ENCODE results near the gene KCNAB2. TPM values are rescaled to one million over a fixed set of nuclear protein-coding genes. Genes with fewer than 3 reads are reported as not detected.

KCNAB2 gene
- total RNA-seq, 1 experiment from 2014 or later, result 11.0 TPM

GRCh38 chr1:6142036-6142621 lies 96.4 kb downstream of the KCNAB2 start:
- Mint-ChIP-seq H3K27ac (ENCODE audit: unreplicated experiment) (no peak overlapping the region), H3K4me1 (ENCODE audit: low read depth, unreplicated experiment) (no peaks in the 10 kb centered on the region), H3K9me3 (ENCODE audit: unreplicated experiment) (no peaks in the 10 kb centered on the region), H3K27me3 (ENCODE audit: insufficient read depth, unreplicated experiment) (no peaks in the 10 kb centered on the region), H3K4me3 (ENCODE audit: unreplicated experiment) (no peak overlapping the region), H3K36me3 (ENCODE audit: insufficient read depth, unreplicated experiment) (no peaks in the 10 kb centered on the region)
- Histone ChIP-seq H3K4me3 (ENCODE audit: low read depth, low read length) (no peak overlapping the region), H3K4me1 (no peaks in the 10 kb centered on the region), H3K36me3 (ENCODE audit: control insufficient read depth, insufficient read depth, low read length) (no peaks in the 10 kb centered on the region), H3K9me3 (no peaks in the 10 kb centered on the region), H3K27me3 (replicated peaks; ENCODE audit: control insufficient read depth, insufficient read depth, low read length) (no peaks in the 10 kb centered on the region)
- no TSS peak for BruUV-seq (replicated peaks)
- ChIA-PET POLR2A (no interaction called here), CTCF (no interaction called here)
- DNase-seq, result no peak
- TF ChIP-seq CTCF (IDR thresholded peaks at IDR 0.05; ENCODE audit: insufficient read depth in 1 of 2, low read depth in 1 of 2, low read length in 1 of 2, severe bottlenecking in 1 of 2, unreplicated experiment in 1 of 2), result no peak
- intact Hi-C loops (cut with micrococcal nuclease; ENCODE audit: unreplicated experiment), result no loop called here

GRCh38 chr1:6142734-6143133 lies 97.0 kb downstream of the KCNAB2 start:
- Mint-ChIP-seq H3K4me3 (ENCODE audit: unreplicated experiment) (no peak overlapping the region), H3K27ac (ENCODE audit: unreplicated experiment) (no peak overlapping the region), H3K27me3 (ENCODE audit: insufficient read depth, unreplicated experiment) (no peaks in the 10 kb centered on the region), H3K36me3 (ENCODE audit: insufficient read depth, unreplicated experiment) (no peaks in the 10 kb centered on the region), H3K9me3 (ENCODE audit: unreplicated experiment) (no peaks in the 10 kb centered on the region), H3K4me1 (ENCODE audit: low read depth, unreplicated experiment) (no peaks in the 10 kb centered on the region)
- no peak for DNase-seq
- H3K9me3 ChIP-seq, result no peaks in the 10 kb centered on the region
- H3K27me3 ChIP-seq (replicated peaks; ENCODE audit: control insufficient read depth, insufficient read depth, low read length), result no peaks in the 10 kb centered on the region
- H3K4me3 ChIP-seq (ENCODE audit: low read depth, low read length), result no peak overlapping the region
- ChIA-PET POLR2A (no interaction called here), CTCF (no interaction called here)
- no peak for TF ChIP-seq CTCF (IDR thresholded peaks at IDR 0.05; ENCODE audit: insufficient read depth in 1 of 2, low read depth in 1 of 2, low read length in 1 of 2, severe bottlenecking in 1 of 2, unreplicated experiment in 1 of 2)
- H3K4me1 ChIP-seq, result no peaks in the 10 kb centered on the region
- intact Hi-C loops (cut with micrococcal nuclease; ENCODE audit: unreplicated experiment), result no loop called here
- BruUV-seq (replicated peaks), result no TSS peak
- no peaks in the 10 kb centered on the region for H3K36me3 ChIP-seq (ENCODE audit: control insufficient read depth, insufficient read depth, low read length)

GRCh38 chr1:6143395-6143794 lies 97.7 kb downstream of the KCNAB2 start:
- H3K9me3 ChIP-seq, result no peaks in the 10 kb centered on the region
- ChIA-PET POLR2A (no interaction called here), CTCF (no interaction called here)
- H3K27ac Mint-ChIP-seq (ENCODE audit: unreplicated experiment), result no peak overlapping the region
- intact Hi-C loops (cut with micrococcal nuclease; ENCODE audit: unreplicated experiment), result no loop called here
- DNase-seq, result no peak
- no peak for TF ChIP-seq CTCF (IDR thresholded peaks at IDR 0.05; ENCODE audit: insufficient read depth in 1 of 2, low read depth in 1 of 2, low read length in 1 of 2, severe bottlenecking in 1 of 2, unreplicated experiment in 1 of 2)
- no peaks in the 10 kb centered on the region for H3K4me1 Mint-ChIP-seq (ENCODE audit: low read depth, unreplicated experiment)
- no peak overlapping the region for H3K4me3 ChIP-seq (ENCODE audit: low read depth, low read length)
- H3K9me3 Mint-ChIP-seq (ENCODE audit: unreplicated experiment), result no peaks in the 10 kb centered on the region
- H3K27me3 Mint-ChIP-seq (ENCODE audit: insufficient read depth, unreplicated experiment), result no peaks in the 10 kb centered on the region
- BruUV-seq (replicated peaks), result no TSS peak
- H3K4me3 Mint-ChIP-seq (ENCODE audit: unreplicated experiment), result no peak overlapping the region
- no peaks in the 10 kb centered on the region for H3K36me3 Mint-ChIP-seq (ENCODE audit: insufficient read depth, unreplicated experiment)
- H3K36me3 ChIP-seq (ENCODE audit: control insufficient read depth, insufficient read depth, low read length), result no peaks in the 10 kb centered on the region
- no peaks in the 10 kb centered on the region for H3K27me3 ChIP-seq (replicated peaks; ENCODE audit: control insufficient read depth, insufficient read depth, low read length)
- no peaks in the 10 kb centered on the region for H3K4me1 ChIP-seq
